NCI-H82 (cell line): ENCODE results near the gene KIAA1191.
A peak's percentile ranks its signal among the peaks of the same experiment; 100 is the strongest.

ENCODE experiments used
- DNase-seq: peaks from one replicate; lab custom pipeline; 2025; lab: John Stamatoyannopoulos, UW

The KIAA1191 gene

GRCh38 chr5:176365351-176366231 is 4.0 kb upstream of the KIAA1191 start, which contains the start of gene ARL10:
TSS of gene ARL10 (plus strand) at chr5:176365487. CDS start at chr5:176365564, 77 bp downstream.
- DNase-seq = peak; percentile 59

GRCh38 chr5:176364765-176365350 is 3.3 kb upstream of the KIAA1191 start:
- no peak for DNase-seq

- peak; percentile 32 for DNase-seq
Measured at GRCh38 chr5:176362233-176362490, 598 bp upstream of the KIAA1191 start.

GRCh38 chr5:176360894-176361436 is 599 bp downstream of the KIAA1191 start:
- DNase-seq = peak; percentile 56

GRCh38 chr5:176359658-176360057 is 1.9 kb downstream of the KIAA1191 start:
- no peak for DNase-seq

- DNase-seq = no peak
Measured at GRCh38 chr5:176356179-176356566, 5.4 kb downstream of the KIAA1191 start.

GRCh38 chr5:176355400-176356178 is 6.0 kb downstream of the KIAA1191 start:
- no peak for DNase-seq

- DNase-seq = no peak
Measured at GRCh38 chr5:176353533-176353932, 8.0 kb downstream of the KIAA1191 start.

- DNase-seq = no peak
Measured at GRCh38 chr5:176352116-176352878, 9.3 kb downstream of the KIAA1191 start.

GRCh38 chr5:176350416-176350815 is 11.1 kb downstream of the KIAA1191 start:
- no peak for DNase-seq

GRCh38 chr5:176342766-176343458 is 18.7 kb downstream of the KIAA1191 start:
- peak; percentile 18 for DNase-seq

- DNase-seq = no peak
Measured at GRCh38 chr5:176342158-176342483, 19.4 kb downstream of the KIAA1191 start.

- no peak for DNase-seq
Measured at GRCh38 chr5:176341325-176342157, 20.0 kb downstream of the KIAA1191 start.

- no peak for DNase-seq
Measured at GRCh38 chr5:176339304-176339703, 22.3 kb downstream of the KIAA1191 start.

- no peak for DNase-seq
Measured at GRCh38 chr5:176337913-176338312, 23.7 kb downstream of the KIAA1191 start.

GRCh38 chr5:176334031-176334770 is 27.4 kb downstream of the KIAA1191 start:
- DNase-seq = no peak

GRCh38 chr5:176320577-176320976 is 41.0 kb downstream of the KIAA1191 start:
- peak; percentile 90 for DNase-seq

GRCh38 chr5:176319827-176320554 is 41.6 kb downstream of the KIAA1191 start:
- DNase-seq = peak; percentile 50
